H1 (cell line): ENCODE data around the gene ACADVL. TPM values are rescaled to one million over a fixed set of nuclear protein-coding genes. Genes with fewer than 3 reads are reported as not detected.

Source experiments
- CTCF ChIA-PET: fragments of 300-600 bp; sonication (Branson Sonifier 250); formaldehyde crosslinking; loops from one replicate; lab custom pipeline; 2021; ENCODE audit not compliant: partially characterized antibody; lab: Charles Lee
- POLR2A ChIA-PET: fragments of 300-600 bp; sonication (Branson Sonifier 250); formaldehyde crosslinking; loops from one replicate; lab custom pipeline; 2021; ENCODE audit warnings: inconsistent platforms; ENCODE audit not compliant: partially characterized antibody; lab: Charles Lee
- DNase-seq, 2 experiments: peaks; one replicate each; pipeline versions ENCODE4 v3.0.0 to v3.0.0-alpha.2; 2010 to 2022; ENCODE audit warnings: low spot score in 2 of 2, low read depth in 1 of 2, mixed read lengths in 1 of 2
- FAIRE-seq: peaks from 2 replicates; lab custom pipeline; 2011; peaks lifted over from hg19 to GRCh38; lab: Jason Lieb, UNC
- H2AFZ ChIP-seq: 2 replicates; pipeline ENCODE4 v1.8.1; 2012; ENCODE audit warnings: low read length, inconsistent platforms
- H2AK5ac ChIP-seq: 2 replicates; pipeline ENCODE4 v1.6.1; 2013; ENCODE audit warnings: low read depth, low read length
- H2BK120ac ChIP-seq: replicated peaks from 2 replicates; pipeline ENCODE3; 2013; ENCODE audit warnings: low read depth, low read length, inconsistent platforms
- H2BK12ac ChIP-seq: 2 replicates; pipeline ENCODE4 v1.6.1; 2013; ENCODE audit warnings: low read depth, low read length
- H2BK15ac ChIP-seq: 2 replicates; pipeline ENCODE4 v1.6.1; 2013; ENCODE audit warnings: low read length
- H2BK20ac ChIP-seq: 2 replicates; pipeline ENCODE4 v1.6.1; 2013; ENCODE audit warnings: low read length
- H2BK5ac ChIP-seq: 2 replicates; pipeline ENCODE4 v1.6.1; 2013; ENCODE audit warnings: low read depth, low read length
- H3K14ac ChIP-seq: 2 replicates; pipeline ENCODE4 v1.6.1; 2013; ENCODE audit warnings: inconsistent platforms; ENCODE audit not compliant: insufficient read length
- H3K18ac ChIP-seq: 2 replicates; pipeline ENCODE4 v1.6.1; 2013; ENCODE audit warnings: low read length; ENCODE audit errors: extremely low read depth
- H3K23ac ChIP-seq: 2 replicates; pipeline ENCODE4 v1.6.1; 2013; ENCODE audit warnings: inconsistent platforms; ENCODE audit not compliant: insufficient read length
- H3K23me2 ChIP-seq: 2 replicates; pipeline ENCODE4 v1.6.1; 2013; ENCODE audit warnings: low read depth, low read length
- H3K27ac ChIP-seq: 2 replicates; pipeline ENCODE4 v1.6.1; 2011; ENCODE audit warnings: low read depth, low read length, inconsistent platforms
- H3K27me3 ChIP-seq, 4 experiments: replicated peaks in 1 of 4; 1 replicate in 1 of 4; 2 replicates in 3 of 4; pipeline versions ENCODE4 v1.6.1 to v1.8.1; 2011 to 2013; ENCODE audit warnings: low read length in 3 of 4, mild to moderate bottlenecking in 3 of 4, inconsistent platforms in 2 of 4, mixed read lengths in 2 of 4, moderate library complexity in 1 of 4; ENCODE audit not compliant: control insufficient read depth in 3 of 4, insufficient read depth in 3 of 4; ENCODE audit errors: extremely low read depth in 1 of 4
- H3K36me3 ChIP-seq, 4 experiments: 2 replicates each; pipeline versions ENCODE4 v1.6.1 to v1.8.1; 2011 to 2013; ENCODE audit warnings: mild to moderate bottlenecking in 4 of 4, low read length in 3 of 4, moderate library complexity in 2 of 4, control low read depth in 1 of 4, inconsistent platforms in 1 of 4; ENCODE audit not compliant: insufficient read depth in 4 of 4, control insufficient read depth in 2 of 4
- H3K4ac ChIP-seq: replicated peaks from 2 replicates; pipeline ENCODE3; 2013; ENCODE audit warnings: low read length, low read depth, mixed read lengths, inconsistent platforms; ENCODE audit not compliant: insufficient read length
- H3K4me1 ChIP-seq, 4 experiments: replicated peaks in 1 of 4; 1 replicate in 1 of 4; 2 replicates in 3 of 4; pipeline versions ENCODE4 v1.6.1 to v1.8.1; 2011 to 2013; ENCODE audit warnings: low read length in 3 of 4, inconsistent platforms in 2 of 4, mixed read lengths in 1 of 4; ENCODE audit not compliant: insufficient read depth in 4 of 4, control insufficient read depth in 3 of 4
- H3K4me2 ChIP-seq, 2 experiments: 2 replicates each; pipeline versions ENCODE4 v1.6.1 to v1.8.1; 2011 to 2013; ENCODE audit warnings: low read depth in 2 of 2, low read length in 2 of 2, control low read depth in 1 of 2, inconsistent platforms in 1 of 2, mild to moderate bottlenecking in 1 of 2; ENCODE audit not compliant: insufficient read depth in 1 of 2
- H3K4me3 ChIP-seq, 4 experiments: fragments of 200-600, 300-600 bp in 1 of 4; sonication (generic), shearing (Covaris generic), sonication (Bioruptor Twin) in 1 of 4; 2 replicates each; pipeline versions ENCODE4 v1.5.1 to v1.8.1; 2011 to 2016; ENCODE audit warnings: low read length in 4 of 4, low read depth in 3 of 4, control low read depth in 2 of 4, inconsistent platforms in 2 of 4, mild to moderate bottlenecking in 2 of 4, mixed read lengths in 1 of 4, moderate library complexity in 1 of 4; ENCODE audit not compliant: insufficient read depth in 2 of 4; ENCODE audit errors: extremely low read depth in 1 of 4
- H3K56ac ChIP-seq: replicated peaks from 2 replicates; pipeline ENCODE3; 2013; ENCODE audit warnings: low read depth, mild to moderate bottlenecking, mixed read lengths, low read length, inconsistent platforms; ENCODE audit not compliant: insufficient read length
- H3K79me1 ChIP-seq: 2 replicates; pipeline ENCODE4 v1.6.1; 2013; ENCODE audit warnings: low read depth, low read length, control low read depth
- H3K79me2 ChIP-seq, 2 experiments: 2 replicates each; pipeline versions ENCODE4 v1.6.1 to v1.8.1; 2012 to 2013; ENCODE audit warnings: low read length in 2 of 2, mild to moderate bottlenecking in 2 of 2, inconsistent platforms in 1 of 2; ENCODE audit not compliant: insufficient read depth in 2 of 2, control insufficient read depth in 1 of 2
- H3K9ac ChIP-seq, 4 experiments: replicated peaks in 1 of 4; 1 replicate in 1 of 4; 2 replicates in 3 of 4; pipeline versions ENCODE4 v1.6.1 to v1.8.1; 2011 to 2013; ENCODE audit warnings: low read depth in 3 of 4, low read length in 3 of 4, control low read depth in 2 of 4, mild to moderate bottlenecking in 2 of 4, moderate library complexity in 2 of 4, inconsistent platforms in 1 of 4; ENCODE audit errors: extremely low read depth in 1 of 4
- H3K9me3 ChIP-seq, 2 experiments: 2 replicates each; pipeline versions ENCODE4 v1.6.1 to v1.8.1; 2012 to 2013; ENCODE audit warnings: mild to moderate bottlenecking in 2 of 2, moderate library complexity in 2 of 2, control low read depth in 1 of 2, inconsistent platforms in 1 of 2, low read depth in 1 of 2, low read length in 1 of 2, mixed read lengths in 1 of 2; ENCODE audit not compliant: insufficient read depth in 2 of 2
- H4K20me1 ChIP-seq, 2 experiments: replicated peaks in 1 of 2; 2 replicates each; pipeline versions ENCODE3 to v1.8.1; 2011 to 2013; ENCODE audit warnings: inconsistent platforms in 2 of 2, low read length in 2 of 2, mild to moderate bottlenecking in 1 of 2; ENCODE audit not compliant: insufficient read depth in 2 of 2, control insufficient read depth in 1 of 2
- H4K5ac ChIP-seq: 2 replicates; pipeline ENCODE4 v1.6.1; 2013; ENCODE audit warnings: low read length, low read depth, mixed read lengths, inconsistent platforms; ENCODE audit not compliant: insufficient read length
- H4K8ac ChIP-seq: 2 replicates; pipeline ENCODE4 v1.8.0; 2013; ENCODE audit warnings: mild to moderate bottlenecking, moderate library complexity, low read length, inconsistent platforms; ENCODE audit not compliant: insufficient read depth; ENCODE audit errors: extremely low read depth
- H4K91ac ChIP-seq: replicated peaks from 2 replicates; pipeline ENCODE3; 2013; ENCODE audit warnings: low read length, mixed read lengths, inconsistent platforms; ENCODE audit not compliant: insufficient read length
- CBX8 ChIP-seq: fragments of 300-800, 300-1000 bp; sonication (generic); IDR thresholded peaks from 2 replicates; pipeline ENCODE4 v1.7.1; 2016; ENCODE audit warnings: low read depth, low read length, borderline replicate concordance
- WGBS, 2 experiments: shearing (Covaris generic) in 1 of 2; methylation state at CpG; one replicate each; pipeline versions ENCODE4 v1.1.6 to v1.1.7; 2013 to 2015; ENCODE audit warnings: low lambda C conversion rate in 2 of 2, mixed read lengths in 2 of 2, inconsistent platforms in 1 of 2, low coverage in 1 of 2, missing lambda C conversion rate in 1 of 2; ENCODE audit not compliant: insufficient replicate concordance in 2 of 2, insufficient coverage in 1 of 2, insufficient read length in 1 of 2; ENCODE audit errors: extremely low coverage in 1 of 2, missing lambda C conversion rate in 1 of 2; 5-methylcytosine and 5-hydroxymethylcytosine counted together
- polyA plus RNA-seq, 7 experiments: library from polyadenylated mRNA; depleted of rRNA in 3 of 7; stranded (reverse) in 5 of 7; unstranded in 2 of 7; fragments of >200 nt in 5 of 7; fragments of 200-250 nt in 2 of 7; gene quantifications; 1 replicate in 5 of 7; 2 replicates in 1 of 7; 4 replicates in 1 of 7; pipeline versions ENCODE4 v1.2.1 to v1.2.3, GENCODE V29; 2011 to 2013; ENCODE audit warnings: missing spikeins in 2 of 7, mixed read lengths in 2 of 7
- total RNA-seq: library from RNA; stranded (reverse); fragmentation: NEBNext Ultra II Directional; extraction: Animal tissue kit (Norgen Biotek cat#: 25700); gene quantifications from 2 replicates; pipeline ENCODE4 v1.2.1, GENCODE V29; 2021
- TF ChIP-seq, protein P1 (sequence below), 3 experiments: IDR thresholded peaks; 1 replicate in 2 of 3; 2 replicates in 1 of 3; pipeline versions ENCODE4 v1.5.1 to v1.6.1; 2011; ENCODE audit warnings: low read length in 3 of 3, mild to moderate bottlenecking in 3 of 3, inconsistent platforms in 2 of 3, low read depth in 1 of 3, moderate library complexity in 1 of 3; ENCODE audit not compliant: insufficient read depth in 1 of 3; ENCODE audit errors: control extremely low read depth in 1 of 3

Gene ACADVL
- total and polyA plus RNA-seq, 2 of the 8 experiments (the other 6 are each of a cell fraction or from before 2014, with no cell fraction given), result 181 to 231 TPM

DNA sequence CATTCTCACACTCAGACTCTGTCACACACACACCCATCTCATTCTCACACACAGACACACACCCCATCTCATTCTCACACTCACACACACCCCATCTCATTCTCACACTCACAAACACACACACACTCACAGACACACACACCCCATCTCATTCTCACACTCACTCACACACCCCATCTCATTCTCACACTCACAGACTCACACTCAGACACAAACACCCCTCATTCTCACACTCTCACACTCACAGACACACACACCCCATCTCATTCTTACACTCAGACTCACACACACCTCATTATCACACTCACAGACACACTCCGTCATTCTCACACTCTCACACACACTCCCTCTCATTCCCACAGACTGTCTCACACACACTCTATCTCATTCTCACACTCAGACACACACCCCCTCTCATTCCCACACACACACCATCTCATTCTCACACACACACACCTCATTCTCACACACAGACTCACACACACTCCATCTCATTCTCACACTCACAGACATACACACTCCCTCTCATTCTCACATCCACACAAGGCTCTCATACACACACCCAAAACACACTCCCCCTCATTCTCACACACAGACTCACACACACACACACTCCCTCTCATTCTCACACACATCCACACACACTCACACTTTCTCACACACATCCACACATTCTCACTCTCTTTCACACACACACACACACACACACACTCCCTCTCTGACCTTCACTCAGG, 43.5 kb upstream of the ACADVL start:
- TF ChIP-seq, protein P1, sequence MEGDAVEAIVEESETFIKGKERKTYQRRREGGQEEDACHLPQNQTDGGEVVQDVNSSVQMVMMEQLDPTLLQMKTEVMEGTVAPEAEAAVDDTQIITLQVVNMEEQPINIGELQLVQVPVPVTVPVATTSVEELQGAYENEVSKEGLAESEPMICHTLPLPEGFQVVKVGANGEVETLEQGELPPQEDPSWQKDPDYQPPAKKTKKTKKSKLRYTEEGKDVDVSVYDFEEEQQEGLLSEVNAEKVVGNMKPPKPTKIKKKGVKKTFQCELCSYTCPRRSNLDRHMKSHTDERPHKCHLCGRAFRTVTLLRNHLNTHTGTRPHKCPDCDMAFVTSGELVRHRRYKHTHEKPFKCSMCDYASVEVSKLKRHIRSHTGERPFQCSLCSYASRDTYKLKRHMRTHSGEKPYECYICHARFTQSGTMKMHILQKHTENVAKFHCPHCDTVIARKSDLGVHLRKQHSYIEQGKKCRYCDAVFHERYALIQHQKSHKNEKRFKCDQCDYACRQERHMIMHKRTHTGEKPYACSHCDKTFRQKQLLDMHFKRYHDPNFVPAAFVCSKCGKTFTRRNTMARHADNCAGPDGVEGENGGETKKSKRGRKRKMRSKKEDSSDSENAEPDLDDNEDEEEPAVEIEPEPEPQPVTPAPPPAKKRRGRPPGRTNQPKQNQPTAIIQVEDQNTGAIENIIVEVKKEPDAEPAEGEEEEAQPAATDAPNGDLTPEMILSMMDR (IDR thresholded peaks at IDR 0.05; ENCODE audit: control extremely low read depth in 1 of 3, insufficient read depth in 1 of 3, low read depth in 1 of 3, low read length in 3 of 3), result no peak
- TF ChIP-seq CBX8, result 0 out of 2 replicates have a peak, but pooled peaks have one; percentile 48
- Histone ChIP-seq H3K9ac (no peak overlapping the region; a peak in 1 of 7 replicates), H3K27me3 (peaks cover 0 to 28% (median 21%) of the 10 kb centered on the region in 4 experiments; a peak in 6 of 7 replicates), H2BK20ac (peak overlapping the region; percentile 10; the same call in 1 of the 2 replicates), H2AK5ac (peak overlapping the region; percentile 46; the same call in 1 of the 2 replicates), H3K27ac (no peak overlapping the region), H2AFZ (no peak overlapping the region), H3K23me2 (peaks cover 38% of the 10 kb centered on the region), H2BK5ac (no peak overlapping the region; the same call in 1 of the 2 replicates), H3K36me3 (no peaks in the 10 kb centered on the region; a peak in 1 of 8 replicates), H3K4me1 (peaks cover 0 to 23% (median 11%) of the 10 kb centered on the region in 4 experiments; a peak in 6 of 7 replicates), H3K18ac (no peak overlapping the region), H3K9me3 (no peaks in the 10 kb centered on the region), H3K14ac (no peak overlapping the region), H3K4ac (peak overlapping the region; percentile 36), H4K91ac (peak overlapping the region; percentile 80), H3K23ac (no peak overlapping the region), H2BK15ac (peak overlapping the region; percentile 88; the same call in 1 of the 2 replicates), H2BK120ac (peak overlapping the region; percentile 59), H3K4me2 (peak overlapping the region; percentile 79 to 99), H4K20me1 (peaks cover 0 to 21% of the 10 kb centered on the region in 2 experiments), H4K8ac (no peak overlapping the region), H3K79me2 (no peaks in the 10 kb centered on the region), H3K56ac (peak overlapping the region; percentile 77), H3K79me1 (peaks cover 8% of the 10 kb centered on the region; the same call in 1 of the 2 replicates), H4K5ac (no peak overlapping the region), H3K4me3 (peak overlapping the region in 2 of 4 experiments; percentile 39 to 86; a peak in 4 of 8 replicates), H2BK12ac (peak overlapping the region; percentile 91; the same call in 1 of the 2 replicates)
- POLR2A ChIA-PET, result interaction anchor here (0.7 to 3.3 kb wide), 13 partner anchors 10 to 141 kb away, joined by 3 to 15 read pairs (median 4); partner anchors contain the start of genes DLG4 and SLC16A13
- DNase-seq (no peak), FAIRE-seq (no peak)
- WGBS, 2 experiments, result 83 to 93% methylated on average over 1 of the region's 1 CpG
- CTCF ChIA-PET, result interaction anchor here (0.7 to 4.7 kb wide), 16 partner anchors 10 to 268 kb away, joined by 3 to 50 read pairs (median 8); partner anchors contain the start of gene SLC16A11
